ENCODE measurements around the gene SLCO1B3. TPM values are rescaled to one million over a fixed set of nuclear protein-coding genes. Genes with fewer than 3 reads are reported as not detected.

SLCO1B3 gene
- total and polyA plus RNA-seq, 2 of the 8 experiments (the other 6 are each of a cell fraction or from before 2014, with no cell fraction given), result not detected

- TF ChIP-seq CHD7 (IDR thresholded peaks at IDR 0.05; ENCODE audit: insufficient replicate concordance, low read length), result no peak
- no peak for TF ChIP-seq SP2 (IDR thresholded peaks at IDR 0.05; ENCODE audit: low read length)
- no peak for TF ChIP-seq JUND (IDR thresholded peaks at IDR 0.05; ENCODE audit: low read length)
- no peak for TF ChIP-seq EP300 (IDR thresholded peaks at IDR 0.05; ENCODE audit: borderline replicate concordance in 1 of 2, low read depth in 2 of 2, low read length in 2 of 2)
- TF ChIP-seq RAD21 (IDR thresholded peaks at IDR 0.05 in 1 of 2, conservative IDR thresholded peaks at IDR 0.05 in 1 of 2; ENCODE audit: low read depth in 2 of 2, low read length in 2 of 2), result no peak
- no peak for TF ChIP-seq PHF8 (conservative IDR thresholded peaks at IDR 0.05; ENCODE audit: low read depth, low read length)
- no peak for TF ChIP-seq TAF7 (optimal IDR thresholded peaks at IDR 0.05; ENCODE audit: borderline replicate concordance, low read depth, low read length)
- TF ChIP-seq SUZ12 (IDR thresholded peaks at IDR 0.05; ENCODE audit: low read length), result no peak
- TF ChIP-seq FOSL1 (IDR thresholded peaks at IDR 0.05; ENCODE audit: insufficient read depth, low read depth, low read length), result no peak
- no peak for TF ChIP-seq NANOG (IDR thresholded peaks at IDR 0.05; ENCODE audit: insufficient read depth, low read depth, low read length, poor library complexity, severe bottlenecking)
- TF ChIP-seq CREB1 (IDR thresholded peaks at IDR 0.05), result no peak
- TF ChIP-seq TCF12 (IDR thresholded peaks at IDR 0.05; ENCODE audit: low read depth, low read length), result no peak
These were observed 22.4 kb downstream of the SLCO1B3 start (continued) for GRCh38 chr12:20832911-20833310.

Measured in H1 (cell line).